ENCODE results near the gene HSF2BP.
"Not testable (repeated sequence)": the region's sequence is repeated elsewhere in the genome, so short reads cannot be mapped to it uniquely, and the experiment has no call there.

The HSF2BP gene

GRCh38 chr21:43688906-43689305, 29.6 kb upstream of the HSF2BP start:
- H3K27me3 ChIP-seq (ENCODE audit: control insufficient read depth in 5 of 5, insufficient read depth in 4 of 5, low read length in 5 of 5): no peaks in the 10 kb centered on the region
- H3K36me3 ChIP-seq (ENCODE audit: control insufficient read depth in 5 of 5, insufficient read depth in 5 of 5, low read length in 5 of 5): peaks cover 8 to 94% (median 85%) of the 10 kb centered on the region in 5 donors
- no peaks in the 10 kb centered on the region for H3K9me3 ChIP-seq (ENCODE audit: control insufficient read depth in 5 of 5, low read length in 5 of 5)
- H3K9ac ChIP-seq (ENCODE audit: low read length in 5 of 5): no peak overlapping the region
- no peak overlapping the region for H3K4me3 ChIP-seq (ENCODE audit: low read depth in 1 of 5, low read length in 5 of 5)
- peaks cover 0 to 53% (median 39%) of the 10 kb centered on the region in 5 donors for H3K4me1 ChIP-seq (ENCODE audit: control insufficient read depth in 5 of 5, insufficient read depth in 5 of 5, low read length in 5 of 5)
- no peak overlapping the region for H3K27ac ChIP-seq (ENCODE audit: low read depth, low read length)

GRCh38 chr21:43687566-43688399, 28.5 kb upstream of the HSF2BP start:
- Histone ChIP-seq H3K9me3 (ENCODE audit: control insufficient read depth in 5 of 5, low read length in 5 of 5) (no peaks in the 10 kb centered on the region), H3K4me3 (ENCODE audit: low read depth in 1 of 5, low read length in 5 of 5) (no peak overlapping the region), H3K36me3 (ENCODE audit: control insufficient read depth in 5 of 5, insufficient read depth in 5 of 5, low read length in 5 of 5) (peaks cover 6 to 90% (median 79%) of the 10 kb centered on the region in 5 donors), H3K27ac (ENCODE audit: low read depth, low read length) (peak overlapping the region; percentile 86), H3K4me1 (ENCODE audit: control insufficient read depth in 5 of 5, insufficient read depth in 5 of 5, low read length in 5 of 5) (peaks cover 0 to 53% (median 39%) of the 10 kb centered on the region in 5 donors), H3K27me3 (ENCODE audit: control insufficient read depth in 5 of 5, insufficient read depth in 4 of 5, low read length in 5 of 5) (no peaks in the 10 kb centered on the region), H3K9ac (ENCODE audit: low read length in 5 of 5) (peak overlapping the region in 1 of 5 donors; percentile 5)

GRCh38 chr21:43686811-43687565, 27.7 kb upstream of the HSF2BP start:
- Histone ChIP-seq H3K4me3 (ENCODE audit: low read depth in 1 of 5, low read length in 5 of 5) (peak overlapping the region in 1 of 5 donors; percentile 19), H3K36me3 (ENCODE audit: control insufficient read depth in 5 of 5, insufficient read depth in 5 of 5, low read length in 5 of 5) (peaks cover 6 to 87% (median 80%) of the 10 kb centered on the region in 5 donors), H3K9me3 (ENCODE audit: control insufficient read depth in 5 of 5, low read length in 5 of 5) (no peaks in the 10 kb centered on the region), H3K27ac (ENCODE audit: low read depth, low read length) (peak overlapping the region; percentile 86), H3K4me1 (ENCODE audit: control insufficient read depth in 5 of 5, insufficient read depth in 5 of 5, low read length in 5 of 5) (peaks cover 0 to 53% (median 39%) of the 10 kb centered on the region in 5 donors), H3K9ac (ENCODE audit: low read length in 5 of 5) (peak overlapping the region in 2 of 5 donors; percentile 5 to 8), H3K27me3 (ENCODE audit: control insufficient read depth in 5 of 5, insufficient read depth in 4 of 5, low read length in 5 of 5) (no peaks in the 10 kb centered on the region)

- H3K36me3 ChIP-seq (ENCODE audit: control insufficient read depth in 5 of 5, insufficient read depth in 5 of 5, low read length in 5 of 5): peaks cover 6 to 77% (median 61%) of the 10 kb centered on the region in 5 donors
- H3K4me1 ChIP-seq (ENCODE audit: control insufficient read depth in 5 of 5, insufficient read depth in 5 of 5, low read length in 5 of 5): peaks cover 0 to 47% (median 35%) of the 10 kb centered on the region in 5 donors
- peak overlapping the region; percentile 42 for H3K27ac ChIP-seq (ENCODE audit: low read depth, low read length)
- H3K4me3 ChIP-seq (ENCODE audit: low read depth in 1 of 5, low read length in 5 of 5): peak overlapping the region in 1 of 5 donors; percentile 32
- no peak overlapping the region for H3K9ac ChIP-seq (ENCODE audit: low read length in 5 of 5)
- no peaks in the 10 kb centered on the region for H3K27me3 ChIP-seq (ENCODE audit: control insufficient read depth in 5 of 5, insufficient read depth in 4 of 5, low read length in 5 of 5)
- H3K9me3 ChIP-seq (ENCODE audit: control insufficient read depth in 5 of 5, low read length in 5 of 5): no peaks in the 10 kb centered on the region
Measured at GRCh38 chr21:43684424-43684823, 25.1 kb upstream of the HSF2BP start.

- Histone ChIP-seq H3K4me3 (ENCODE audit: low read depth in 1 of 5, low read length in 5 of 5) (no peak overlapping the region), H3K27ac (ENCODE audit: low read depth, low read length) (no peak overlapping the region), H3K9me3 (ENCODE audit: control insufficient read depth in 5 of 5, low read length in 5 of 5) (no peaks in the 10 kb centered on the region), H3K9ac (ENCODE audit: low read length in 5 of 5) (no peak overlapping the region), H3K36me3 (ENCODE audit: control insufficient read depth in 5 of 5, insufficient read depth in 5 of 5, low read length in 5 of 5) (peaks cover 21 to 69% (median 46%) of the 10 kb centered on the region in 5 donors), H3K27me3 (ENCODE audit: control insufficient read depth in 5 of 5, insufficient read depth in 4 of 5, low read length in 5 of 5) (no peaks in the 10 kb centered on the region), H3K4me1 (ENCODE audit: control insufficient read depth in 5 of 5, insufficient read depth in 5 of 5, low read length in 5 of 5) (peaks cover 0 to 22% (median 15%) of the 10 kb centered on the region in 5 donors)
Measured at GRCh38 chr21:43681650-43682049, 22.4 kb upstream of the HSF2BP start.

- H3K9me3 ChIP-seq (ENCODE audit: control insufficient read depth in 5 of 5, low read length in 5 of 5); H3K27ac ChIP-seq (ENCODE audit: low read depth, low read length); H3K9ac ChIP-seq (ENCODE audit: low read length in 5 of 5); H3K27me3 ChIP-seq (ENCODE audit: control insufficient read depth in 5 of 5, insufficient read depth in 4 of 5, low read length in 5 of 5); H3K4me3 ChIP-seq (ENCODE audit: low read depth in 1 of 5, low read length in 5 of 5): not testable (repeated sequence)
- H3K4me1 ChIP-seq (ENCODE audit: control insufficient read depth in 5 of 5, insufficient read depth in 5 of 5, low read length in 5 of 5): peaks cover 0 to 14% (median 8%) of the 10 kb centered on the region in 5 donors
- peaks cover 22 to 70% (median 50%) of the 10 kb centered on the region in 5 donors for H3K36me3 ChIP-seq (ENCODE audit: control insufficient read depth in 5 of 5, insufficient read depth in 5 of 5, low read length in 5 of 5)
Measured at GRCh38 chr21:43680421-43680820, 21.1 kb upstream of the HSF2BP start.

GRCh38 chr21:43679951-43680350, 20.7 kb upstream of the HSF2BP start:
- Histone ChIP-seq H3K4me3 (ENCODE audit: low read depth in 1 of 5, low read length in 5 of 5) (no peak overlapping the region), H3K36me3 (ENCODE audit: control insufficient read depth in 5 of 5, insufficient read depth in 5 of 5, low read length in 5 of 5) (peaks cover 25 to 70% (median 50%) of the 10 kb centered on the region in 5 donors)

GRCh38 chr21:43676391-43676790, 17.1 kb upstream of the HSF2BP start:
- Histone ChIP-seq H3K9ac (ENCODE audit: low read length in 5 of 5) (no peak overlapping the region), H3K9me3 (ENCODE audit: control insufficient read depth in 5 of 5, low read length in 5 of 5) (no peaks in the 10 kb centered on the region), H3K36me3 (ENCODE audit: control insufficient read depth in 5 of 5, insufficient read depth in 5 of 5, low read length in 5 of 5) (peaks cover 32 to 74% (median 54%) of the 10 kb centered on the region in 5 donors), H3K4me1 (ENCODE audit: control insufficient read depth in 5 of 5, insufficient read depth in 5 of 5, low read length in 5 of 5) (no peaks in the 10 kb centered on the region), H3K27ac (ENCODE audit: low read depth, low read length) (no peak overlapping the region), H3K27me3 (ENCODE audit: control insufficient read depth in 5 of 5, insufficient read depth in 4 of 5, low read length in 5 of 5) (no peaks in the 10 kb centered on the region), H3K4me3 (ENCODE audit: low read depth in 1 of 5, low read length in 5 of 5) (no peak overlapping the region)

More at GRCh38 chr21:43679951-43680350, 20.7 kb upstream of the HSF2BP start:
- H3K9ac ChIP-seq (ENCODE audit: low read length in 5 of 5): no peak overlapping the region
- H3K27me3 ChIP-seq (ENCODE audit: control insufficient read depth in 5 of 5, insufficient read depth in 4 of 5, low read length in 5 of 5): no peaks in the 10 kb centered on the region
- no peak overlapping the region for H3K27ac ChIP-seq (ENCODE audit: low read depth, low read length)
- H3K4me1 ChIP-seq (ENCODE audit: control insufficient read depth in 5 of 5, insufficient read depth in 5 of 5, low read length in 5 of 5): peaks cover 0 to 9% (median 8%) of the 10 kb centered on the region in 5 donors
- H3K9me3 ChIP-seq (ENCODE audit: control insufficient read depth in 5 of 5, low read length in 5 of 5): no peaks in the 10 kb centered on the region

- H3K36me3 ChIP-seq (ENCODE audit: control insufficient read depth in 5 of 5, insufficient read depth in 5 of 5, low read length in 5 of 5): peaks cover 32 to 76% (median 59%) of the 10 kb centered on the region in 5 donors
- no peaks in the 10 kb centered on the region for H3K27me3 ChIP-seq (ENCODE audit: control insufficient read depth in 5 of 5, insufficient read depth in 4 of 5, low read length in 5 of 5)
- no peak overlapping the region for H3K4me3 ChIP-seq (ENCODE audit: low read depth in 1 of 5, low read length in 5 of 5)
- H3K4me1 ChIP-seq (ENCODE audit: control insufficient read depth in 5 of 5, insufficient read depth in 5 of 5, low read length in 5 of 5): peaks cover 0 to 2% (median 0%) of the 10 kb centered on the region in 5 donors
- no peaks in the 10 kb centered on the region for H3K9me3 ChIP-seq (ENCODE audit: control insufficient read depth in 5 of 5, low read length in 5 of 5)
- no peak overlapping the region for H3K27ac ChIP-seq (ENCODE audit: low read depth, low read length)
- H3K9ac ChIP-seq (ENCODE audit: low read length in 5 of 5): no peak overlapping the region
Measured at GRCh38 chr21:43675871-43676270, 16.6 kb upstream of the HSF2BP start.

Data from subcutaneous abdominal adipose tissue (tissue), 5 donors.